ENCODE results near the gene MEPCE.

DNA sequence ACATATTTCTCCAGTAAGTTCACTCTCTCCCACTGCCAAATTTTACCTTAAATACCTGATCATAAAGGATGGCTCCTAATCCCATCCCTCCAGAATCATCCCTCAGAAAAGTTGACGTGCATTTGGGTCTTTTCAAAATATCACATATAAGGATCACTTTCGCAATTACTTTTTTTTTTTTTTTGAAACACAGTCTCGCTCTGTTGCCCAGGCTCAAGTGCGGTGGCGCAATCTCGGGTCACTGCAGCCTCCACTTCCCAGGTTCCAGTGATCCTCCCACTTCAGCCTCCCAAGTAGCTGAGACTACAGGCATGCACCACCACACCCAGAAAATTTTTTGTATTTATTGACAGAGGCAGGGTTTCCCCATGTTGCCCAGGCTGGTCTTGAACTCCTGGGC is 18.5 kb upstream of the MEPCE start:
- TF ChIP-seq TAF1 (conservative IDR thresholded peaks at IDR 0.05) = no peak
- TF ChIP-seq, protein P1, sequence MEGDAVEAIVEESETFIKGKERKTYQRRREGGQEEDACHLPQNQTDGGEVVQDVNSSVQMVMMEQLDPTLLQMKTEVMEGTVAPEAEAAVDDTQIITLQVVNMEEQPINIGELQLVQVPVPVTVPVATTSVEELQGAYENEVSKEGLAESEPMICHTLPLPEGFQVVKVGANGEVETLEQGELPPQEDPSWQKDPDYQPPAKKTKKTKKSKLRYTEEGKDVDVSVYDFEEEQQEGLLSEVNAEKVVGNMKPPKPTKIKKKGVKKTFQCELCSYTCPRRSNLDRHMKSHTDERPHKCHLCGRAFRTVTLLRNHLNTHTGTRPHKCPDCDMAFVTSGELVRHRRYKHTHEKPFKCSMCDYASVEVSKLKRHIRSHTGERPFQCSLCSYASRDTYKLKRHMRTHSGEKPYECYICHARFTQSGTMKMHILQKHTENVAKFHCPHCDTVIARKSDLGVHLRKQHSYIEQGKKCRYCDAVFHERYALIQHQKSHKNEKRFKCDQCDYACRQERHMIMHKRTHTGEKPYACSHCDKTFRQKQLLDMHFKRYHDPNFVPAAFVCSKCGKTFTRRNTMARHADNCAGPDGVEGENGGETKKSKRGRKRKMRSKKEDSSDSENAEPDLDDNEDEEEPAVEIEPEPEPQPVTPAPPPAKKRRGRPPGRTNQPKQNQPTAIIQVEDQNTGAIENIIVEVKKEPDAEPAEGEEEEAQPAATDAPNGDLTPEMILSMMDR (IDR thresholded peaks at IDR 0.05; ENCODE audit: low read depth, low read length, missing input control) = no peak
- no peak for TF ChIP-seq EGR1 (IDR thresholded peaks at IDR 0.05; ENCODE audit: low read depth in 2 of 2)
